ENCODE data around the gene EPAS1. TPM values are rescaled to one million over a fixed set of nuclear protein-coding genes. Genes with fewer than 3 reads are reported as not detected.

Gene EPAS1
- total RNA-seq, 1 donor from 2014 or later: 5.1 TPM

DNA sequence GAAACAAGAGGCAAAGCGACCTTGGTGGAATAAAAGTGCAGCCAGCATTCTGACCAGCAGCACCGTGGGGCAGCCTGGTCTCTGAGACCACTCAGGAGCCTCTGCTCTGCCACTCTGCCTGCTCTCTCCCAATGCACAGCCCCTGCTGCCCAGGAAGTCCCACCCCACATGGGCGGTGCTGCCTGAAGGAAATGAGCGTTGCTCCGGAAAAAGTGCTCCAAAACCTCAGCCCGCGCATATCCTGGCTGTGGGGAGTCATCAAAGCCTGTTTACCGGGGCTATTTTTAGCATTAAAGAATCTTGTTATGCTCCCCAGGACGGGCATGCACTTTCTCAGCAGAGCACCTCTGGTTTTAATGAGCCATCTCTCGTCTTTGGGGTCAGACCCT is 54.5 kb downstream of the EPAS1 start:
- Mint-ChIP-seq H3K27ac (no peak overlapping the region), H3K9me3 (ENCODE audit: low read depth) (no peaks in the 10 kb centered on the region), H3K27me3 (peaks cover 27% of the 10 kb centered on the region), H3K4me1 (ENCODE audit: low read depth) (no peaks in the 10 kb centered on the region), H3K4me3 (ENCODE audit: low read depth) (no peak overlapping the region), H3K36me3 (ENCODE audit: insufficient read depth) (no peaks in the 10 kb centered on the region)
- TF ChIP-seq, protein P1, sequence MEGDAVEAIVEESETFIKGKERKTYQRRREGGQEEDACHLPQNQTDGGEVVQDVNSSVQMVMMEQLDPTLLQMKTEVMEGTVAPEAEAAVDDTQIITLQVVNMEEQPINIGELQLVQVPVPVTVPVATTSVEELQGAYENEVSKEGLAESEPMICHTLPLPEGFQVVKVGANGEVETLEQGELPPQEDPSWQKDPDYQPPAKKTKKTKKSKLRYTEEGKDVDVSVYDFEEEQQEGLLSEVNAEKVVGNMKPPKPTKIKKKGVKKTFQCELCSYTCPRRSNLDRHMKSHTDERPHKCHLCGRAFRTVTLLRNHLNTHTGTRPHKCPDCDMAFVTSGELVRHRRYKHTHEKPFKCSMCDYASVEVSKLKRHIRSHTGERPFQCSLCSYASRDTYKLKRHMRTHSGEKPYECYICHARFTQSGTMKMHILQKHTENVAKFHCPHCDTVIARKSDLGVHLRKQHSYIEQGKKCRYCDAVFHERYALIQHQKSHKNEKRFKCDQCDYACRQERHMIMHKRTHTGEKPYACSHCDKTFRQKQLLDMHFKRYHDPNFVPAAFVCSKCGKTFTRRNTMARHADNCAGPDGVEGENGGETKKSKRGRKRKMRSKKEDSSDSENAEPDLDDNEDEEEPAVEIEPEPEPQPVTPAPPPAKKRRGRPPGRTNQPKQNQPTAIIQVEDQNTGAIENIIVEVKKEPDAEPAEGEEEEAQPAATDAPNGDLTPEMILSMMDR (IDR thresholded peaks at IDR 0.05; ENCODE audit: unreplicated experiment): no peak
- DNase-seq (ENCODE audit: low spot score, unreplicated experiment): no peak

DNA sequence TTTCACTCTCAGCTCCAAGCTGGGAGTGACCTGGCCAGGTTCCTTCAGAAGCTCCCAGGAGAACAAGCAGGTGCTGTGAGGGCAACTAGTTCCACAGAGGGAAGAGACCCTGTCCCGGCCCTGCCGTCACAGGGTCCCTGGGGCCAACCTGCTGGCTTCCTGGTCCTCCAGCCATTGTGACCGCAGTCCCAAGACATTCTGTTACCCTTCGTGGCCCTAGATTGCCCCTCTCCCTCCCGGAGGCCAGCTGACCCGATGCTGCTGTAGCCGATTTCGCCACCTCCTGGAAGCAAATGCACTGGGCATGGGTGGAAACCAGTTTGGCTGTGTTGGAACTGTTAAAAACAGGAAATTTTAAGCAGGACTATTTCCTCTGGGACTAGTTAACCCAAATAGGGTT is 55.4 kb downstream of the EPAS1 start:
- no peak overlapping the region for H3K4me3 Mint-ChIP-seq (ENCODE audit: low read depth)
- H3K27ac Mint-ChIP-seq: no peak overlapping the region
- no peaks in the 10 kb centered on the region for H3K9me3 Mint-ChIP-seq (ENCODE audit: low read depth)
- no peaks in the 10 kb centered on the region for H3K4me1 Mint-ChIP-seq (ENCODE audit: low read depth)
- DNase-seq (ENCODE audit: low spot score, unreplicated experiment): no peak
- no peaks in the 10 kb centered on the region for H3K36me3 Mint-ChIP-seq (ENCODE audit: insufficient read depth)
- TF ChIP-seq, protein P1 (IDR thresholded peaks at IDR 0.05; ENCODE audit: unreplicated experiment): no peak
- H3K27me3 Mint-ChIP-seq: peaks cover 27% of the 10 kb centered on the region

DNA sequence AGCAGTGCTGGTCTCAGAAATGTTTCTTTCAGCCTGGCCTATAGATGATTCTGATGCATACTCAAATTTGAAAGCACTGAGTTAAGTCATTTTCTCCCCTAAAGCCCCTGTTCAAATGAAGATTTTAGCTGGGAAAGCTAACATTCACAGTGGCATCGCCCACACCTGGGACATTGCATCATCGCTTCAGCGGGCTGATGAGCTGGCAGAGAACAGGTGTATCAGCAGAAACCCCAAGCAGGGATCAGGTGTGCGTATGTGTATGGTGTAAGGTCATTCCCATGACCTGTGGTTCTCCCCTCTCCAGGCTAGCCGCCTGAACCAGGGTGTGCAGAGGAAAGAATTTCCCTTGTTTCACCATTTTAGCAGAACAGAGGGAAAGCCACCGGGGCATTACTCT is 56.3 kb downstream of the EPAS1 start:
- Mint-ChIP-seq H3K4me1 (ENCODE audit: low read depth) (no peaks in the 10 kb centered on the region), H3K36me3 (ENCODE audit: insufficient read depth) (no peaks in the 10 kb centered on the region), H3K4me3 (ENCODE audit: low read depth) (no peak overlapping the region), H3K27ac (no peak overlapping the region), H3K27me3 (peaks cover 22% of the 10 kb centered on the region), H3K9me3 (ENCODE audit: low read depth) (no peaks in the 10 kb centered on the region)
- no peak for DNase-seq (ENCODE audit: low spot score, unreplicated experiment)
- TF ChIP-seq, protein P1 (IDR thresholded peaks at IDR 0.05; ENCODE audit: unreplicated experiment): no peak

DNA sequence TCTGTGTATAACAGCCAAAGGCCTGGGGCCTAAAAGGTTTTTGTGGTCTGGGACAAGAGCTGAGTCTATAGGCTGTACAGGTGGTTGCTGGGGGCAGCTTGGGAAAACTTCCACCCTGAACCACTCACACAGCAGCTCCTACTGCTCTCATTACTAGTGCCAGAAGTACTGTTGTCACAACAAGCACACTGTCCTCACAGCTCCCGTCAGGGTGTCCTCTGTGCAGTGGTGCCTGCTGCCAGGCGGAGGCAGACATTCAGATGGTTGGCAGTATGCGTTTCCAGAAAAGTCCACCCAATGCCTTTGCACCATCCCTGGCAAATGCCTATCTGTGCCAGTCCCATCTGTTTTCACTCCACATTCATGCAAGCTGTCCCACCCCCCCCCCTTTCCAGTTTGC is 58.5 kb downstream of the EPAS1 start:
- Mint-ChIP-seq H3K27me3 (peaks cover 18% of the 10 kb centered on the region), H3K36me3 (ENCODE audit: insufficient read depth) (no peaks in the 10 kb centered on the region), H3K4me1 (ENCODE audit: low read depth) (no peaks in the 10 kb centered on the region), H3K27ac (no peak overlapping the region), H3K4me3 (ENCODE audit: low read depth) (no peak overlapping the region), H3K9me3 (ENCODE audit: low read depth) (no peaks in the 10 kb centered on the region)
- TF ChIP-seq, protein P1 (IDR thresholded peaks at IDR 0.05; ENCODE audit: unreplicated experiment): no peak
- DNase-seq (ENCODE audit: low spot score, unreplicated experiment): no peak

DNA sequence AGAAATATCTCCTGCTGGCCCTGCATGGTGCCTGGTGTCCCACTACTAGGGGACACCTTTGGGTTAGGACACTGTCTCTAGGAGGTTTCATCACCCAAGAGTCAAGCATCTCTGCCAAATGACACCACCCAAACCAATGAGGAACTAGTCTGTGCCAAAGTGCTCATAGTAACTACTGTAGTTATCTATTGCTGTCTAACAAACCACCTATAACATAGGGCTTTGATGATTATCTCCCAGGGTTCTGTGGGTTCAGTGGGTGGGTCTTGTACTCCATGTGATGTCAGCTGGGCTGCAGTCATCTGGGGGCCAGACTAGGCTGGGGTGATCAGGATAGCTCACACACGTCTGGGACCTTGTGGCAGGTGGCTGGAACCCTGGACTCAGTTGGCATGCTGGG is 59.8 kb downstream of the EPAS1 start:
- Mint-ChIP-seq H3K9me3 (ENCODE audit: low read depth) (no peaks in the 10 kb centered on the region), H3K4me1 (ENCODE audit: low read depth) (no peaks in the 10 kb centered on the region), H3K4me3 (ENCODE audit: low read depth) (no peak overlapping the region), H3K36me3 (ENCODE audit: insufficient read depth) (no peaks in the 10 kb centered on the region), H3K27me3 (peaks cover 15% of the 10 kb centered on the region), H3K27ac (no peak overlapping the region)
- TF ChIP-seq, protein P1 (IDR thresholded peaks at IDR 0.05; ENCODE audit: unreplicated experiment): no peak
- no peak for DNase-seq (ENCODE audit: low spot score, unreplicated experiment)
